Measurements from ENCODE around the gene RELCH.
"Not testable (repeated sequence)": the region's sequence is repeated elsewhere in the genome, so short reads cannot be mapped to it uniquely, and the experiment has no call there.

Gene RELCH, protein sequence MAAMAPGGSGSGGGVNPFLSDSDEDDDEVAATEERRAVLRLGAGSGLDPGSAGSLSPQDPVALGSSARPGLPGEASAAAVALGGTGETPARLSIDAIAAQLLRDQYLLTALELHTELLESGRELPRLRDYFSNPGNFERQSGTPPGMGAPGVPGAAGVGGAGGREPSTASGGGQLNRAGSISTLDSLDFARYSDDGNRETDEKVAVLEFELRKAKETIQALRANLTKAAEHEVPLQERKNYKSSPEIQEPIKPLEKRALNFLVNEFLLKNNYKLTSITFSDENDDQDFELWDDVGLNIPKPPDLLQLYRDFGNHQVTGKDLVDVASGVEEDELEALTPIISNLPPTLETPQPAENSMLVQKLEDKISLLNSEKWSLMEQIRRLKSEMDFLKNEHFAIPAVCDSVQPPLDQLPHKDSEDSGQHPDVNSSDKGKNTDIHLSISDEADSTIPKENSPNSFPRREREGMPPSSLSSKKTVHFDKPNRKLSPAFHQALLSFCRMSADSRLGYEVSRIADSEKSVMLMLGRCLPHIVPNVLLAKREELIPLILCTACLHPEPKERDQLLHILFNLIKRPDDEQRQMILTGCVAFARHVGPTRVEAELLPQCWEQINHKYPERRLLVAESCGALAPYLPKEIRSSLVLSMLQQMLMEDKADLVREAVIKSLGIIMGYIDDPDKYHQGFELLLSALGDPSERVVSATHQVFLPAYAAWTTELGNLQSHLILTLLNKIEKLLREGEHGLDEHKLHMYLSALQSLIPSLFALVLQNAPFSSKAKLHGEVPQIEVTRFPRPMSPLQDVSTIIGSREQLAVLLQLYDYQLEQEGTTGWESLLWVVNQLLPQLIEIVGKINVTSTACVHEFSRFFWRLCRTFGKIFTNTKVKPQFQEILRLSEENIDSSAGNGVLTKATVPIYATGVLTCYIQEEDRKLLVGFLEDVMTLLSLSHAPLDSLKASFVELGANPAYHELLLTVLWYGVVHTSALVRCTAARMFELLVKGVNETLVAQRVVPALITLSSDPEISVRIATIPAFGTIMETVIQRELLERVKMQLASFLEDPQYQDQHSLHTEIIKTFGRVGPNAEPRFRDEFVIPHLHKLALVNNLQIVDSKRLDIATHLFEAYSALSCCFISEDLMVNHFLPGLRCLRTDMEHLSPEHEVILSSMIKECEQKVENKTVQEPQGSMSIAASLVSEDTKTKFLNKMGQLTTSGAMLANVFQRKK

DNA sequence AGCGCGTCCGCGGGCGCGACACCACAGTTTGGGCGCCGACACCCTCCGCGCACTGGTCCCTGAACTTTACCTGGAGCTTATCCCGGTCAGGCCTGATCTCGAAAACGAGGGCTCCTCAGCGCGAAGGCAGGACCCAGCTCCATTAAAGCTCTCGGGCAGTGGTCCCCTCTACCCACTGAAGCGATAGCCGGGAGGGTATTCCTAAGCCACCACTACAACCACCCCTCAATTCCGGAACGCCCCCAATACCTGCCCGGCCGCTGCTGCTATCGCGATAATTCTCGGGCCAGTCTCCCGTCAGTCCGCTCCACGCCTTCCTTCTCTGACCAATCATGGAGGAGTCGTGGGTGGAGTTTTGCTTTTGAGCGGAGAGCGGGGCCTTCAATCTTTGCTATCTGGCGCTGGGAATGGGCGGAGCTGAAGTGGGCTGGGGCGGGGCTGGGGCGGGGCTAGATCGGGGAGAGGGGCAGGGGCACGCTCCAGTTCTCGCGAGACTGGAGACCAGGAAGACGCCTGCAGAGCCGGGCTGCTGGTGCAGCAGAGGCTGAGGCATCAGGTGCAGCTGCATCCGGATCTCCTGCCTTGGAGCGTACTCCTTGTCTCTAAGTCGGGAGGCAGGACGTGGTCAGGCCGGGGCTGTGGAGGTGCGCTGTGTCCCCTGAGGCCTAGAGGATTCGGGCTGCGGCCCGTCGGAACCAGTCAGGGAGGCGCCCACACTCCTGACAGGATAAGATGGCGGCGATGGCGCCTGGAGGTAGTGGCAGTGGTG, at the start of gene RELCH, which contains the start of gene PIGN:
TSS of gene RELCH (plus strand) at position 482 of the 769 bp plus-strand sequence. CDS start at position 733, 251 bp downstream.
TSS of gene PIGN (minus strand) at position 283 of the 769 bp plus-strand sequence. CDS start 25,703 bp downstream, outside the sequence.
- peak; percentile 95 for DNase-seq

DNA sequence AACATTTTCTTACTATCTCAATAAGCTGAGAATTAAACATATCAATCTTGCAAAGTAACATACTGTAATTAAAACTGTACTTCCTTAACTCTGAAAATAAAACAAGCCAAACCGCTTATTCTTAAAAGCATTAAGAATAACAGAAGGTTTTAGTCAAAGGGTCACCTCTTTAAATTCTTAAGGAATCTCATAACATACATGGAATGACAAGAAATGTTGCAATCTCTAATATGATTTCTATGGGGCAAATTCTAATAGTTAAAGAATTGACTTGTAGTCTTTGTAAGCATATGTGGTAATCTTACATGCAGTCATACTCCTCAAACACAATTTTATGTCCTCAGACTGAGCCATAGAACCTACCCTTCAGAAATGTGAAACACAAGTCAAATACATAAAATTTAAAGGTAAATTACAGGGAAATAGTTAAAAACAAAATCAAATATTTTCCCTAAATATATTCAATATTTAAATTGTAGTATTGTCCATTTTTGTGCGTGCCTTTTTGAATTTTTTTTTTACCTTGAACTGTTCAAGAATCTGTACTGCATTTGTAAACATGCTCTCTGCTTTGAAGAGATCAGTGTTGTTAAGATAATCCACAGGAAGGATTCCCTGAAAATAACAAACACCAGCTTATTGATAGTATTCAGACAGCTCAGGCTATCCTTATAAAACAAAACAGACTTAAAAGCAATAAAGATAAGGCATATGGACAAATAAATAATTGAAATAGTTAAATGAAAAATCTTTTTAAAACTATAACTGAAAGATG, 48.4 kb upstream of the RELCH start:
- no peak for DNase-seq

DNA sequence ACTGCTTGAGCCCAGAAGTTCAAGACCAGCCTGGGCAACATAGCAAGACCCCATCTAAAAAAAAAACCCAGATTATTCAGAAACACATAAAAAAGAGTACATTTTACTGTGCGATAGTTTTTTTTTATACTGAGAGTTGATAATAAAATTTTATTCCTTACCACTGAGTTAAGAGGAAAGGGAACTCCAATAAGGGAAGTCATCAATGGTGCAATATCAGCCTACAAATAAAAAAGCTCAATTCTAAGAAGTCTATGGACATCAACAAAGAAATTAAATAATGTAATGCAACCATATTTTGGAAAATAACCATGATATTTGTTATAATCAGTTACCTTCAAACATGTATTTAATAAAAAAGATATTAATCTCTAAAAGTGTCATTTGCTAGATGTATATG, 46.8 kb upstream of the RELCH start:
- no peak for DNase-seq

DNA sequence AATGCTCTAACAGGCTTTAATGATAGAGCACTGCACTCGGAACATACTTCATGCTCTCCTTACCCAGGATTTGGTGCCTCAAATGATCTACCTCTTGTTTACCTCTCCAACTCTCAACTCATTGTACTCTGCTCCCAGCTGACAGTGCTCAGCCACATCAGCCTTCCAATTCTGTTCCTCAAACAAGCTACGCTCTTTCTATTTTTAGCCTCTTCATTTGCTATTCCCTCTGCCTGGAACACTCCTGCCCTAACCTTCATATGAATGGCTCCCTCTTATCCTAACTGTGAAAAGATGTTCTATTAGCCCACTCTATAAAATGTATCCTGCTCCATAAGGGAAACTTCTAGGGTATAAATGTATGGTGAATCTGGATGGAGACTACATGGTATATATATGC, 42.7 kb upstream of the RELCH start:
- no peak for DNase-seq

DNA sequence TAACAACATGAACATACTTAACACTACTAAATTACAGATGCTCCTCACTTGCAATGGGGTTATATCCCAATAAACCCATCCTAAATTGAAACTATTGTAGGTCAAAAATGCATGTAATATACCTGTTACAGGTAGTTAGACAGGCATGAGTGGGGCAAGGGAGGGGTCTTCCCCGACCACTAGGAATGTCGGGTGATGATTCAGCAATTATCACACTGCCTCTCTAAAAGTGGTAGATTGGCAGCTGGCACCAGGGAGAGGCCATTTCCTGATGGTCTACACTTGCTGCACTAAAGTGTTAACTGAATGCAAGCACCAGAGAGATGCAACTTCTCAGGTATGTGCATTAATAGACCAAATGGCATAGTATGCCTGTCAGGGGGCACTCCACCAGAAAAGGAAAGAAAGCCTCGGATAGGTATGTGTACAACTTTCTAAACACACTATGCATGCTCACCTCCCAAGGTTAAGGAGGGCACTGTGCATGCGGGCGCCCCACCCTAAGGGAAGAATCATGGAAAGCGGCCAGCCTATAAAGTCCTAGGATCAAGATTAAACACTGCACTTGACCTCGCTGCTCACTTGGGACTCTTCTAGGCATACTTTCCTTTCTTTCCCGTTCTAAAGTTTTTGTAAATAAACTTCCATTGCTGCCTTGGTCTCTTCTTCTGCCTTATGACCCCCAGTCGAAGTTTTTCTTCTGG, 35.8 kb upstream of the RELCH start:
- no peak for DNase-seq

DNA sequence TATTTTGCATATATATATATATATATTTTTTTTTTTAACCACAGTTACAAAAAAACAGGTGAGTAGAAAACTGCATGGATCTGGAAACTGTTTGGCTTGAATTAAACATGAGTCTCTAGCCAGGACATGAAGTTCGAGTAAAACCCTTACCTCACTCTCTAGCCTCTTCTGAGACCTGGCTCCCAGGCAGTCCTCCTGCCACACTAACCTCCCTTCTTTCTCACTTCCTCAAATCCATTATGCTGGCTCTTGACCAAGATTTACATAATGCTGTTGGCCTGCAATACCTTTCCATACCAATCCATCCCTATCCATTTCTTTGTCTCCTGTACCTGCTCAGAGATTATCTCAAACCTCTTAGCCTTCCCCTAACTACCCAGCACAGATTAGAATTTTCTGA, 34.2 kb upstream of the RELCH start:
- DNase-seq = no peak

DNA sequence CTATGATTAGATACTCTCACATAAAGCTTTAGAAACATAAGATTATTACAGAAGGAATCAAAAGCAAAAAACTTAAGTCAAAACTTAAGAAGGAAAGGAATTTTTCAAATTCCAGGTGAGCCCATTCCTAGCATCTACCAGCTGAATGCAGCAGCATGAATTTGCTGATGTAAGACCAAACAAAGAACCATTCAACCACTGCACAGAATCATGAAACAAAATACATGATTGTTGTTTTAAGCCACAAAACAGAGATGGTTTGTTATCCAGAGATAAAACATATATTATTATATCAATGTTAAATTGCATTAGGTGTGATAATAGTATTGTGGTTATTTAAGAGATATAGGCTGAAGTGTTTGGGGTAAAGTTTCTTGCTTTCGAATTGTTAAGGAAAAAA, 29.2 kb upstream of the RELCH start:
- DNase-seq = no peak

DNA sequence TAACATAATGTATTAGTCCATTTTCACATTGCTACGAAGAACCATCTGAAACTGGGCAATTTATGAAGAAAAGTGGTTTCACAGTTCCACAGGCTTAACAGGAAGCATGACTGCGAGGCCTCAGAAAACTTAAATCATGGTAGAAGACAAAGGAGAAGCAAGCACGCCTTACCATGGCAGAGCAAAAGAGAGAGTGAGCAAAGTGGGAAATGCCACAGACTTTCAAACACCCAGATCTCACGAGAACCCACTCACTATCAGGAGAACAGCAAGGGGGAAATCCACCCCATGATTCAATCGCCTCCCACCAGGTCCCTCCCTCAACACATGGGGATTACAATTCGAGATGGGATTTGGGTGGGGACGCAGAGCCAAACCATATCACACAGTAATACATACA, 22.7 kb upstream of the RELCH start:
- DNase-seq = no peak

DNA sequence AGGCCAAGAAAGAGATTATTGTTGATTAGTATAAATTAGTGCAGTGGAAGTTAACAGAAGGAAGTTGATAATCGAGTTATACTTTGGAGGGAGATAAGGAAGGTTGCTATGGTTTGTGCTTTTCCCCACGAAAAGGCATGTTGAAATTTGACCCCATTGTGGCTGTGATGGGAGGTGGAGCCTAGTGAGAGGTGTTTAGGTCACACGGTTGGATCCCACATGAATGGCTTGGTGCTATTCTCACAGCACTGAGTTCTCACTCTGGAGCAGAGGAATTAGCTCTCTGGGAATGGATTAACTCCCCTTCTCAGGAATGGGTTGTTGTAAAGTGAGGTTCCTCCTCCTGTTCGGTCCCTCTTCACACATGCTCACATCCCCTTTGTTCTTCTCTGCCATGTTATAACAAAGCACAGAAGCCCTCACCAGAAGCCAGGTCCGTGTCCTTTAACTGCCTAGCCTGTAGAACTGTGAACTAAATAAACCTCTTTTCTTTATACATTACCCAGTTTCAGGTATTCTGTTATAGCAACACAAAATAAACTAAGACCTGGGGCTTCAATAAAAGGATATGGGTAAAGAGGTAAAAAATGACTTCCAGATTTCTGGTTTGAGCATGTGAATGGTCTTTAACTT, 22.1 kb upstream of the RELCH start:
- no peak for DNase-seq

DNA sequence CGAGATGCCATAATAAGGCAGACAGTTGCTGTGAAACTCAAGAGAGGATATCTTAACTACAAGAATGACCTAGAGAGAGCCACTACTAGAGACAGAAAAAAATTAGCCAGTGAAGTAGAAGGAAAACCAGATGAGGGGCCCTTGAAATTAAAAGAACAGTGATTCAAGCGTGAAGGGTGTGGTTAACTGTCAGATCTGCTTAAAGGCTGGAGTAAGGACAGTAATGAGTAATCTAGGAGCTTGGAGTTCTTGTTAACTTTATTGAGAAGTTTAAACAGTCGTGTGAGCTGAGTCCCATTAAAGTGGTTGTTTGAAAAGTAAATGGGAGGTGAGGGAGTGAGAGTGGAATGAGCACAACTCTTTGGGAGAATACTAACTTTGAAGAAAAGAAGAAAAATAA, 21.5 kb upstream of the RELCH start:
- DNase-seq = no peak

DNA sequence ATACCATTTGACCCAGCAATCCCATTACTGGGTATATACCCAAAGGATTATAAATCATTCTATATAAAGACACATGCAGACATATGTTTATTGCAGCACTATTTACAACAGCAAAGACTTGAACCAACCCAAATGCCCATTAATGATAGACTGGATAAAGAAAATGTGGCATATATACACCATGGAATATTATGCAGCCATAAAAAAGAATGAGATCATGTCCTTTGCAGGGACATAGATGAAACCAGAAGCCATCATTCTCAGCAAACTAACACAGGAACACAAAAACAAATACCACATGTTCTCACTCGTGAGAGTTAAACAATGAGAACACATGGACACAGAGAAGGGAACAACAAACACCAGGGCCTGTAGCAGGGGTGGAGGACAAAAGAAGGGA, 20.5 kb upstream of the RELCH start:
- not testable (repeated sequence) for DNase-seq

DNA sequence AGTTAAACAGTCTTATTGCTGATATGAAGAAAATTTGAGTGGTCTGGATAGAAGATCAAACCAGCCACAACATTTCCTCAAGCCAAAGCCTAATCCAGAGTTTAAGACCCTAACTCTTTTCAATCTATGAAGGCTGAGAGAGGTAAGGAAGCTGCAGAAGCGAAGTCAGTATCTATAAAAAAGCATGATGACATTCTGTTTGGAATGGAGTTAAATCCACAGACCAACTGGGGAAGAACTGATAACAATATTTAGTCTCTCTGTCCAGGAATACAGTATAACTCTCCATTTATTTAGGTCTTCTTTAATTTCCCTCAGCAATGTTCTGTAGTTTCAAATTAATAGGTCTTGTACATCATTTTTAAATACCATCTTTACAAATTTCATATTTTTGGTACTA, 16.2 kb upstream of the RELCH start:
- DNase-seq = no peak

DNA sequence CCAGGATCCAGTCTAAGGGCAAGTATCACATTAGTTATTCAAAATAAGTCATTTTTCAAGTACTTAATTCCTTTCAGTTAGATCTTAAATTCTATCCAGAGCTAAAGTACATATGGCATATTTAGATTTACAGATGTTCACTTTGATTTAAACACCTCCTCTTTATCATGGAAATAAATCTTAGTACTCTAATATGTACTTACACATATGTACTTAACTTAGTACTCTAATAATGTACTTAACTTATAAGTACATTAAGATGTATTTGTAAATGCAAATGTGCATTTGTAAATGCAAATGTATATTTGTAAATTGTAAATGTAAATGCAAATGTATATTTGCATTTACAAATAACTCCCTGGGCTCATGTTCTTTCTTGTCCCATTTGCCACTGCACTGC, 14.8 kb upstream of the RELCH start:
- DNase-seq = no peak

DNA sequence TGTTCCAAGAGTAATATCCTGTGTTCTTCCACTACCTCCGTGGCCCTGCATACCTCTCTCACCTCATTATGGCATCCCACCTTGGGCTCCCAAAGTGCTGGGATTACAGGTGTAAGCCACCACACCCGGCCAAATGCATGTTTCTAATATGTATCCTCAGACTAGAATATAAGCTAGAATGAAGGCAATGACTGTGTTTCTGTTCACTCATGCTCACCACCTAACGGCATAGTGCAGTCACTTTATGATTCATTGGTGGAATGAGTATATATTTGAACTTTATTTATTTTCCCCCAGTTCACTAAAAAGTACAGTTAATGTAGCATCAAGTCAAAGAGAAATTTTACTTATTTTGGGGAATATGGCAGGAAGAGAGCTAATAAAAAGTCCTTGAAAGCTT, 11.5 kb upstream of the RELCH start:
- DNase-seq = no peak

DNA sequence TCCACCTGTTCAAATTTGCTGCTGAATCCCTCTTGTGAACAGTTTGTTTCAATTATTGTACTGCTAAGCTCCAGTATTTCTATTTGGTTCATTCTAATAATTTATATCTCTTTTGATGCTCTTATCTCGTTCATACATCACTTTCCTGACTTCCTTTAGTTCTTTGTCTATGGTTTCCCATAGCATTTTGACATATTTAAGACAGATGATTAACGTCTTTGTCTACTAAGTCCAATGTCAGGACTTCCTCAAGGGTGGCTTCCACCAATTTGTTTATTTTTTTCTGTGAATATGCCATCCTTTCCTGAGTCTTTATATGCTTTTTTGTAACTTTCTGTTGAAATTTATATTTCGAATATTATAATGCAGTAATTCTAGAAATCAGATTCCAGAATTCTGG, 9.8 kb upstream of the RELCH start:
- no peak for DNase-seq

DNA sequence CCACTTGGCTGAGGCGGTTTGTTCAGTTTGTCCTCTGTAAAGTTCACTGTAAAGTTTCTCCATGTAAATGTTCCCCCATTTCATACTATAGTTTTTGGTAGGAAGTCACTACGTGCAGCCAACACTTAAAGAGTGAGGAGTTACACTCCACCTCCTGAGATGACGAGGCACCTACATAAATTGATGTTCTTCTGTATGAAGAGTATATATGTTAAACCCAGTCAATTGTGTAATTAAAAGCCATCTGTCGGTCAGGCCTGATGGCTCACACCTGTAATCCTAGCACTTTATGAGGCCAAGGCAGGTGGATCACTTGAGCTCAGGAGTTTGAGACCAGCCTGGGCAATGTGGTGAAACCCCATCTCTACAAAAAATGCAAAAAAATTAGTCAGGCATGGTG, 7.8 kb upstream of the RELCH start:
- no peak for DNase-seq

DNA sequence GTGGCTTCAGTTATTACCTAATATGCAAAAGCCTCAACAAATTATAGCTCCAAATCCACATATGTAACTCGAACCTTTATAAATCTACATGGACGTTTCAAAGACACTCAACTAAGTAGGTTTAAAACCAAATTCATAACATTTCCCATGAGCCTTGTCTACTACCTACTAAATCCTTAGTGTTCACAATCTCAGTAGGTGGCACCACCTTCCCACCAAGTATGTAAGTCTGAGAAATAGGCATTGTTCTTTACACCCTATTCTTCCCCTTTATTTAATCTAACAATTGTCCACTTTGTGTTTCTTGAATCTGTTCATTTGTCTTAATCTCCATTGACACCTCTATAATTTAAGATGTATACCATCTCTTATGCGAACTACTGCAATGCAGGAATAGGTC, 4.8 kb upstream of the RELCH start:
- no peak for DNase-seq

DNA sequence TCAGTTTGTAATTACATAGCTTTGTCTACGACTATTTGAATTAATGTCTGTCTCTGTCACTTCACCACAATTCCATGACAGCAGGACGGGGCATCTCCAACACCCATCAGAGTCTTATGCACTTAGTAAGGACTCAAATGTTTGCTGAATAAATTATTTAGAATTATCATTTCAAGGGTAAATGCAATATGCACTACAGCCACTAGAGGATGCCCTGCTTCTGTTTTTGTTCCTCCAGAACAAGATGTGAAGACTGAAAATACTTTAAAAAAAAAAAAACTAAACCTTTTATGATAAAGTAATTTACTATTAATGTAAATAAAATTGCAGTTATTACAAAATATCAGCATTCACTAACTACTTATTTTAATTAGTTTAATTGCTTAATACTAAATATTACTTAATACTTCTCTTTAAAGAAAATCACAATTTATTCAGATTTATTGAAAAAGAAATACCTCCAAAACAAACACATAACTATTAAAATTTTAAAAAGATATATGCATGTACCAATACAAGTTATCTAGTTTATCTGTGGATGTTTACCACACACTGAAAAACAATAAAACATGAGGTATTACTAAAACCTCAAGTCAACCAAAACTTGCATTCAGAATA, 3.4 kb upstream of the RELCH start:
- DNase-seq = peak; percentile 30 to 58

DNA sequence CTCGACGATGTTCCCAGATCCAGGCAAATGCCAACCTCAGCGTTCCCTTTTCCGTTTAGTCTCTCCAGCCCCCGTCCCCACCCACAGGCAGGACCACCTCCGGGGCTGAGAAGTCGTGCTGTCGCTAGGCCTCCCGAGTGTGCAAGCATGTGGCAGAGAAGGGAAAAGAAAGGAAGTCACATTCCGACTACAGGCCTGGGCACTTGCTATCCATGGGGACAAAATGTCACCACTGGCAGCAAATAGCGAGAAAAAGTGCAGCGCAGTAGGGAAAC, 619 bp upstream of the RELCH start:
- DNase-seq = no peak

Data from activated CD4-positive, alpha-beta T cell treated with anti-CD3 and anti-CD28 coated beads for 4 hours (primary cell).